ENCODE results near the gene CRTAC1.

Gene CRTAC1

DNA sequence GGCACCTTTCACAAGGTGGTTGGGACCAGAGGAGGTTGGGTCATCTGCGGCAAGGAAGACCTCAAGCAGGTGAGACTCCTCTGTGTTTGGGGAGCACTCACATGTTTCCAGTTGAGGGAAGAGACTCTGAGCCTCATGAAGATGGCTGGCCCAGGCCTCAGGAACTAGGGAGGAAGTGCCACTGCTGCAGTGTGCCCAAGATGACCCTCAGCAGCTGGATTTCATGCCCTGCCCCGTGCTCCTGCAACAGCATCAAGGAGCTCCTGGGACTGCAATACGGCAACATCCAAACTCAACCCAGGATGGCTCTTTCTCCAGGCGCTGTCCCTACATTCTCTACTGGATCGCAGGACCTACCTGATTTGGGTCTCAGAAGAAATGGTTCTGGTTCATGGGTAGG lies 106.9 kb downstream of the CRTAC1 start:
- DNase-seq (ENCODE audit: low read depth): no peak

DNA sequence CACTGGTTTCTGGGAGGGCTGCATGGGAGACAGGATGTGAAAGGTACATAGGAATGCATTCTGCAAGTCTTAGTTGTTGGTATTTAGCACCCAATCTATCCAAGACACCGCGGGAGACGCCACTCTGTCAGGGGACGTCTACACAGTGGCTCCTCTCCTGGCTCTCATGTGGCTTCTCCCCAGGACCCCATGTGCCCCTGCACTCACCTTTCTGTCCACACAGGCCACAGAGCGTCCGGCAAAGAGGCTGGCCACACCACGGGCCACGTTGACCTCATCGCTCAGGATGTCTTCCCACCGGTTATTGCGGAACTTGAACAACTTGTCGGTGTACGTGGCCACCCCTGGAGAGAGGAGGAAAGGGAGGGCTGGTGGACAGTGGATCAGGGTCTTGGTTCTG lies 107.4 kb downstream of the CRTAC1 start:
- no peak for DNase-seq (ENCODE audit: low read depth)

DNA sequence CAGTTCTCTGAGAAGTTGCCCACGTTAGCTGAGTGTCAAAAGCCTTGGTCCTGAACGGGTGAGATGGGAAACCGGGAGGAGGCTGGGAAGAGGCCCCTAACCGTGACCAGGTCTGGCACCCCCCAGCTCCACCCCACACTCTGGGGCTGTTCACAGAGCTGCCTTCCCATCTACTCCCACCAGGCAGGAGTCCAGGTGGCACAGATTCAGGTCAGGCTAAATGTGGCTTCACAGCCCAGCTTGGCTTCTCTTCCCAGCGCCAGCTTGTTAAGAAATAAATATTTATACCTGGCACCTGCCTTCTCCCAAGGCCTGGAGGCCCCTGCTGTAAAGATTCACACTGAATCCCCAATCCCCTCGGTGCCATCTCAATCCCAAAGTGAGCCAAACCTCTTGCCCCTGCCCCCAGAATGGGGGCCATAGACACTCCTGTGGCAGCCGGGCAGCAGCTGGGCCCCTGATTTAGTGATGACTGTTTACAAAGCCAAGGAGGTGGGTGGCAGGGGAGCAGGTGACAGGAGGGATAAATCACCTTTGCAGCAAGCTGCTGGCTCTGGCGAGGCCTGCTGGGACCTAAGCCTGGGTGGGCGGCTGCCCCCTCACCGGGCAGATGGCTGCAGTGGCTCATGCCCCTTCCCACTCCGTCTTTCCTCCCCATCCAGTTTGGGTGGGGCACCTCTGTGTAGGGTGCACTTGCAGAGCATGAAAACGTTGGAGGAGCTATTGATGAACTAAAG lies 108.2 kb downstream of the CRTAC1 start:
- no peak for DNase-seq (ENCODE audit: low read depth)

DNA sequence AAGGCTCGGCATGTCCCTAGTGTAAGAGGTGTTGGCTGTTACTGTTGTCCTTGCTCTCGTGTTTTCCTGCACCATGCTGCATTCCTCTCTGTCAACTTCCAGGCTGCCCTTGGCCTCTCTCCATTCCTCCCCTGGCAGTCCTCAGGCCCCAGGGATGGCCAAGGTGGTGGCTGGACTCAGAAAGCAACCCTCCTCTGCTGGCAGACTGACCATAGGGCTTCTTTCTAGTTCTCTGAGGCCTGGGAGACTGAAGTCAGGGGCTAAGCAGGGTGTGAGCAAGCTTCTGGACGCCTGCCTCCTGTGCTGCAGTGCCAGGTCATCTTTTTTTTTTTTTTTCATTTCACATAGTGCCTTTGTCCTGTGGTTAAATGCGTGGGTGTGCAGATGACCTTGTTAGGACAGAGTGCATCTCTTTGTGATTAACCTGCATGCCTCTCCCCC lies 108.8 kb downstream of the CRTAC1 start:
- DNase-seq (ENCODE audit: low read depth): no peak

DNA sequence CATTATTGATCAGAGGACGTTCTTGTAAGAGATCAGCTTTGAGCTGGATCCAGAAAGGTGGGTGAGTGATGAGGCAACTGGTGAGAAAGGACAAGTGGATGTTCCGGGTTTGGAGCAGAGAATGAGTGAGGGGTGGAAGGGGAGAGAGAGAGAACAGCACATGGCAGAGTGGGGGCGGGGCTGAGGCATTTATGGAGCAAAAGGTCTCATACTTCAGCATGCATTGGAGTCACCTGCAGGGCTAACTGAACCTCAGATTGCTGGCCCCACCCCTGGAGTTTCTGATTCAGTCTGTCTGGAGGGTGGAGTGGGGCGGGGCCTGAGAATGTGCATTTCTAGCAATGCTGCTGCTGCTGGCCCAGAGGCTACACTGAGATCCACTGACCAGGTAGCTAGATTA lies 109.6 kb downstream of the CRTAC1 start:
- no peak for DNase-seq (ENCODE audit: low read depth)

DNA sequence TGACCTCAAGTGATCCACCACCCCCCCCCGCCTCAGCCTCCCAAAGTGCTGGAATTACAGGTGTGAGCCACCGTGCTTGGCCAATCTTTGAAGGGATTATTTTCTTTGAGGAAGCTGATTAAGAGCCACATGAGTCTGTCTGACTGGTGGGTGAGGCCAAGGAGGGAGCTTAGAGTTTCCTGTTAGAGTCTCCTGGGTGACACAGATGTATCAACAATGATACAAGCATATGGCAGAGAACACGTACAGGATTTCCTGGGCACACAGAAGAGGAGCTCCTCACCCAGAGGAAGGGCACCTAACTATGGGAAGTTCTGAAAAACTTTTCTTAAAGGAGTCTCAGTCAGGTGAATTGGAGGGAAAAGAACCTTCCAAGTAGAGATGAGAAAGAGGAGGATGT lies 111.4 kb downstream of the CRTAC1 start:
- no peak for DNase-seq (ENCODE audit: low read depth)

DNA sequence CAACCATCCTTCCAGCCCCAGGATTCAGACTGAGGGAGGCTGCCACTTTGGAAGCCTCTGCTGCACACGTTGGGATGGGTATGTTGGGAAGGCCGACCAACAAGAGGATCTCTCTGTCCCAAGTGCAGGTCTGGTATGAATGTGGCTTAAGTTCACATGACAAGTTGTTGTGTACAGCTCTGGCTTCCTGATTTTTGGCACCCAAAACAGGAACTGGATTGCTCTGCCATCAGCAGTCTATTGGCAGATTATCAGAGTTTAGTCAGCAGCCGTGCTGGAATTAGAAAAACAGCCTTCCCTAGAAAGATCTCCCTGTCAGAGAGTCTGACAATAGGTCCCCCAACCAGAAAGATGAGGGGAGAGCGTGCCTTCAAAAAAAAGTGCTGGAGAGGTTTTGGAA lies 113.8 kb downstream of the CRTAC1 start:
- no peak for DNase-seq (ENCODE audit: low read depth)

DNA sequence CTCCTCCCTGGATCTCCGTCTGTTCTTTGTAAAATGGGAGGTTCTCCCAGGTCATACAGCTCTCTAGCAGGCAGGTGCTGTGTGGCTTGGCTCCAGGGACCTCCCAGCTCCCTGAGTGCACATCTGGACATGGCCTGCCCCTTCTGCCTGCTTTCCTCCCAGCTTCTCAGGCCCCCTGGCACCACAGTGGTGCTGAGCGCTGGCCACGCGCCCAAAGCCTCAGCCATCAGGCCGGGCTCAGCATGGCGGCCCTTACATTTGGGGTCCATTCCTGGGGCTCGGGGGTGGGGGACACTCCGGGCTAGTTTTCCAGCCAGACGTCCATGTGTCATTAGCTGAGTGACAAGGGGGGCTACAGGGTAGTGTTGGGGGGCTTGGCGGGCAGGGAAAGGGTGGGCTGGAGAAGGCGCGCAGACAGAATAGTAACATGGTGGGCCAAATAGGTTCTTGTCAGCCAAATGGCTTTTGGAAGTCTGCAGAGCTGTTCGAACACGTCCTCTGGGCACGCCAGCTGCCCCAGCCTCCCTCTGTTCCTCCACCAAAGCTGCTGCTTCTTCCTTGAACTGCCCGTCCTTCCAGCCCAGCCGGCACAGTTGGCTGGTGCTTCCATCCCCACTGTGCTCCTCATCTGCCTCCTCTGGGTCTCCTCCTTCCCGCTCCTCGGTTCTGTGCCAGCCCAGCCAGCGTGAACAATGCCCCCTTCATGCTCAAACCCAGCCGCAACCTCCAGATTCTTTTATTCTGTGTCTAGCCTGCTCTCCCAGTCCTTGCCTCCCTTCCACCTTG lies 114.9 kb downstream of the CRTAC1 start:
- DNase-seq (ENCODE audit: low read depth): no peak

DNA sequence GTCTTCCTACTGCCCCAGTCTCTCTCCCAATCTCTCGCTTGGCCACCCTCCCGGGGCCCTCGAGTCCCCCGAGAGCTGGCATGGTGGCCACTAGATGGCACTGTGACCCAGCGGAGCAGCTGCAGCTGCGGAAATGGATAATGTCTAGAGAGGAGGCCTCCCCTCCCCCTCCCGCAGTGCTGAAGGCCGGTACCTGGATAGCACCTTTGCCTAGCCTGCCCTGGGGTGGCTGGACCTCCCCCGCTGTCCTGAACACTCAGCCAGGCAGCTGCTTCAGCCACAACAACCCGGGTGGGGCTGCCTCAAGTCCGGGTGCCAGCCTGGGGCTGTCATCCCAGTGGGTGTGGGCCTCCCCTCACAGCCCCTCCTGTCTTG lies 115.6 kb downstream of the CRTAC1 start:
- peak; percentile 52 for DNase-seq (ENCODE audit: low read depth)

DNA sequence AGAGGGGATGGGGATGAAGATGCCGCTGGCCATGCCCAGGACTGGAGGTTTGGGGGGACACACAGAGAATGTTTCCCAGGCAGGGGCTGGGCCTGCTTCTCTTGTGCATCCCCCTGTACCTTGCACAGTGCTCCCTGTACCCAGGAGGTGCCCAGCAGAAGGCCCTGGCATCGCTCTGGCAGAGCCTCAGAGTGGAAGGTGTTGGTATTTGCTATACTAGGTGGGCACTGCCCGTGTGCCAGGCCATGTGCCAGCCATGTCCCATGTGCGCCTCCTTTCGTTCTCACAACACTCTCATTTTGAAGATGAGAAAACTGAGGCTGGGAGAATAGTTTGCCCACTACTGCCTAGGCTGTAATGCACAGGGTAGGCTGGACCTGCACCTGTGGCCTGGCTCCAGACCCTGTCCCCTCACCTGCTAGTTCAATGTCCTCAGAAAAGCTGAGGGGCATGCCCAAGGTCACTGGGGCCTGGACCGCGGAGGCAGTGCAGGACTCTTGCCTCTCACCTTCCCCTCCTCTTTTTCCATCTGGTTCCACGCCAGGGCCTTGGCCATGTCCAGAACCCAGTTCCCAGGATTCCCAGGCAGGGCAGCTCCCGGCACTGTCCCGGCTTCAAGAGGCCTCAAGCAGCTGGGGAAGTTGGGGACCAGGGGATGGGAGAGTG lies 116.1 kb downstream of the CRTAC1 start:
- no peak for DNase-seq (ENCODE audit: low read depth)

DNA sequence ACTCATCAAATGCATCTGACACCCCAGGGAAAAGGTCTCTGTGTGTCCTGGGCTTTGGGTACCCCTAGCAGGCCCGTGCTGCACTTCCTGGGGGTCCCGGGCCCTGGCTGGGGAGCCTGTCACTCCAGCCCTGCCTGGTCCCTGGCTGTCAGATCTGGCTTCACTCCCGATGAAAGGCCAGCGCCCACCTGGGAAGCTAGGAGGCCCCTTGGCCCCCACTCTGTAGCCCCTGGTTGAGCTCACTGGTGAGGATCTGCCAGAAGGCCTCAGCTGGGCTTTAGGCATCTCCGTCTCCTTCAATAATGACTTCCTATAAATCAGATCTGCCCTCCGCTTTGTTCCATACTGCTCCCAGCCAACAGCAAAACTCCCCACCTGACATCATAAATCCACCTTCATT lies 116.8 kb downstream of the CRTAC1 start:
- no peak for DNase-seq (ENCODE audit: low read depth)

DNA sequence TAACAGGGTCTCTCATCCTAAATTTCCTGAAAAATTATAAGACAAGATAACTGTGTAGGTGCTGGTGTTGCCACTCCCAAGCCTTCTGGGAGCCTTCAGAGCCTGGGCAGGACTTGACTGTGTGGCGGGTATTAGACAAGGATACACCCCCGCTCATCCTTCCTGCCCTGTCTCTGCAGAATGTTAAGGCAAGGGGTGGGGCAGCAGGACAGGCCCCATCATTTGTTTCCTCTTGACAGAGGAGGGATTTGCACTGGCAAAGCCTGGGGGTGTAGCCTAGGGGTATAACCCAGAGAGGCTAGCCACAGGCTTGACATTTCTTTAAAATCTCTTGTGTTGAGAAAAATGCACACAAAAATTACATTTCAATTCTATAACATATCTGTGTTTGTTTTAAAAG lies 117.2 kb downstream of the CRTAC1 start:
- no peak for DNase-seq (ENCODE audit: low read depth)

DNA sequence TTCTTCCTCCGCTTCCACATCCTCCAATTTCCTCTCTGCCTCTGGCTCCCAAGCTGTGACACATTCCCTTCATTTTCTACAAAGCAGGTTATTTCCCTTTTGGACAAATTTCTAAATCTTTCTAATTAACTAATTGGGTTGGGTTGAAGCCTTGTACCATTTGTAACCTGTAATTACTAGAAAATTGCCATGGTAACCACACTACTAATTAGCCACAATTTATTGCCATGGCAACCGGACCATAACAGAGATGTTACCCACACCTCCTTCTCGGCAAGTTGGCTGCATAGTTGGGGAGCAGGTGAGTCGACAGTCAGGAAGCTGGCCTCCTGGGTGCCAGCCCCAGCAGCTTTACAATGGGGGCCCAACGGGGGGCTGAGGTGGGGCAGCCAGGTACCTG lies 119.2 kb downstream of the CRTAC1 start:
- no peak for DNase-seq (ENCODE audit: low read depth)

DNA sequence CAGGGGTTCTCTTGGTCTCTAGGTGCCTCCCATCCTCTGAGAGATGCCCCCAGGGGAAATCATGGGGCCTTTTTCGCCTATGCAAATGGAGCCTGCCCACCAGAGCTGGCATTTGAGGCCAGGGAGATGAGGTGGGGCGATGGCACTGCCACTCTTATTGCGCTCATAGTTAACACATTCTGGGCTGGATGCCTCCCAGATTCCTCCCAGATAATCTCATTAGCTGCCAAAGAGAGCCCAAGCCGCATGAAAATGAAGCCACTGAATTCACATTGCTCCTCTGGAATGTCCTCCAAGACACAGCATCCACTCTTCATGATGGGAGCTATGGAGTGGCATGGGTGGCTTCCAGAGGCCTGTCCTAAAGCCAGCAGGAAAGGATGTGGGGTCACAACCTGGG lies 119.8 kb downstream of the CRTAC1 start:
- no peak for DNase-seq (ENCODE audit: low read depth)

DNA sequence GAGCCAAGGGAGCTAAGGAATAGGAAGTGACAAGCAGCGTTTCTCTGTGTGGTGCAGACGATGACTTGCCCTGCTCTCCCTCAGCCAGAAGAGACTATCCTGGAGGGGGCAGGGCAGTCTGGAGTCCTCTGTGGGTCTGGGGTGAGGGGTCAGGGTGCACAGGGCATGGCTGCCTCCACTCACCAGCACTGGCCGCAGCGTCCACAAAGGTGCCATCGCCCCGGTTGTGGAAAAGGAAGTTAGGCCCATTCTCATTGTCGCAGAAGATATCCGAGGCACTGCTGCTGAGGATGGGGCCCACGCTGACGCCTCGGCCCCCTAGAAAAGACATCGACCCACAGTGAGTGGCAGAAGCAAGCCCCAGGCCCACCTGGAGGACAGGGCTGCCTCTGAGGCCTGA lies 122.6 kb downstream of the CRTAC1 start:
- no peak for DNase-seq (ENCODE audit: low read depth)

DNA sequence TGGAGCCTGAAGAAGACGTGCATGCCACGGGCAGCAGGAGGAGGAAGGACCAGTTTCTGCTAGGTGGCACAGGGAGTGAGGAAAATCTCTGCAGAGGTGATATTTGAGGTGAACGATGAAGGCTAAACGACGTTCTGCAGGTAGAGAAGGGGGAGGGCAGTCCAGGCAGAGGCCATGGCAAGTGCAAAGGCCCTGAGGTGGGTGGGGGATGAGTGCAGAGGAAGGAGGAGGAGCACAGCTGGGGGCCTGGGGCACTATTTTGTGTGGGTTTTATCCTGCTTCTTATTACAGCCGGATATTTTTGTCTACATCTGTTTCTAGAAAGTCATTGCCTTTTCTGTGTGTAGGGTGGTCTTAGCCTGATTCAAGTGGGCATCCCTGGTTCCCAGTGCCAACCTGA lies 123.2 kb downstream of the CRTAC1 start:
- DNase-seq (ENCODE audit: low read depth): no peak

DNA sequence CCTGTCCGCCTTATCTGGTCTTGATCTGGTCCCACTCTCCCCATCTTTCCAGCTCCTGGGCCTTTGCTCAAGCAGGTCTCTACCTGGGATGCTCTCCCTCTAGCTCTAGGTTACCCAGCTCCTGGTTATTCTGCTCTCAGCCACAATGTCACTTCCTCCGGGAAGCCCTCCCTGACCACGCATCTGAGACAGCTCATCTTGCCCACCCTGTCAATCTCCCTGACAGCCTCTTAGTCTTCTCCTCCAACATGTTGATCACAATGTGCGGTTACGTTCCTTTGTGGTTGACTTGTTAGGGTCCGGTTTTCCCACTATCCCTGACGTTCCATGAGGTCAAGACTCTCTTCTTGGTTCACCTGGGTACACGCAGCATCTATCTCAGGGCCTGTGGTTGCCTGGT lies 125.1 kb downstream of the CRTAC1 start:
- DNase-seq (ENCODE audit: low read depth): no peak

DNA sequence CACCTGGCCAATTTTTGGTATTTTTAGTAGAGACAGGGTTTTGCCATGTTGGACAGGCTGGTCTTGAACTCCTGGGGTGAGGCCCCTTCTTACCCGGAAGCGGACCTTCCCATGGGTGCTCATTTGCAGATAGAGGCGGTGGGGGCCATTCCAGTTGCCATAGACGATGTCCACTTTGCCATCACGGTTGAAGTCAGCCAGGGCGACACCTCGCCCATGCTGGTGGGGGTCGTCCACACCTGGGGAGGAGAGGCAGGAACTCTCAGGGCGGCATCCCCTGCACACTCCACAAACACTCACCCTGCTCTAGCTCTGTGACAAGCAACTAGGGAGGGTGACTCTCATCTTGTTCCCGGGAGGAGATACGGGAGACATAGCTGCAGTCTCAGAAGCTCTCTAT lies 125.8 kb downstream of the CRTAC1 start:
- DNase-seq (ENCODE audit: low read depth): no peak

DNA sequence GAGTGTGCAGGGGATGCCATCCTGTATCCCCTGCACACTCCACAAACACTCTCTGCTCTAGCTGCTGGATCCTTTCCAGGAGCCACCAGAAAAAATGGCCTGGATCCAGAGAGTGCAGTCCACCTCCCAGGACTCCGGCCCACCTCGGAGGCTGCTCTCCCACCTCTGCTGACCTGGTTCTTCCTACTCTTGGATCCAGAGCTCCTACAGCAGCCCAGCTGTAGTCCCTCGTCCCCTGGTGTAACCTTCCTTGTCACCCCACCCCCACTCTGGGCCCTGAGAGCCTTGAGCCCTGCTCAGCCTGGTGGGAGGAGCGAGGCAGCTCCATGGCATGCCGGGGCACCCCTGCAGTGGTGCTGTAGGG lies 126.4 kb downstream of the CRTAC1 start:
- DNase-seq (ENCODE audit: low read depth): no peak

DNA sequence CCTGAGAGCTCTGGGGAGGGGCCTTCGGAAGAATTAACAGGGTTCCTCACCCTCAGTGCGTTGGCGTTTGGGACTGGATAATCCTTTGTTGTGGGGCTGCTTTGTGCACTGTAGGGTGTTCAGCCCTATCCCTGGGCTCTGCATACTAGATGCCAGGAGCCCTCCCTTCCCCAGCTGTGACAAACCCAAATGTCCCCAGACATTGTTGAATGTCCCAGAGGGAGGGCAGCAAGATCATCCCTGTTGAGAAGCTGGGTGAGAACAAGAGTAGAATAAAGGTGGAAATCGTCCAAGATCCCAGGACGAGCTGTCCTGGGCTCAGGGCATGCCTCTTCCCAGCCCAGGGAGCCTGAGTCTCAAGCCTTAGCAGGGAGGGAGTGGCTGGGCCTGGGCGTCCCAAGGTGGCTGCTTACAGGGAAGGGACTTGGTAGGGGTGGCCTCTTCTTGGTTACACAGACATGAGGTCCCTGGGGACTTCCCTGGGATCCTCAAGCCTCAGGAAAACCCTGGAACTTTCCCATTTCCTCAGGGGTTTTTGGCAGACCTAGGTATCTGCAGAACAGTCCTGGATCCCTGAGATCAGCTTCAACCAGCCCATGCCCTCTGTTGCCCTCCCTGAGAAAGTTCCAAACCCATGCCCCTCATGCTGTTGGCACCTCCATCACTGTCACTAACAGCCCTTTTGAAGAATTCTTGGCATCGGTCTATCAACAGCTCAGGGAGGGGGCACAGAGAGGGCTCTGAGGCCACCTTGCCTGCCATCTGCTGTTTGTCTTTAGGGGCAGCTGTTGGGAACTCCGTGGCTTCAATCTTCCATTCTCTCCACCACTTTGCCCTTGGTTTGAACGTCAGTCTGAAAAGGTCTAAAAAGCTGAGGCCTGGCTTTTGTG lies 127.0 kb downstream of the CRTAC1 start:
- no peak for DNase-seq (ENCODE audit: low read depth)

DNA sequence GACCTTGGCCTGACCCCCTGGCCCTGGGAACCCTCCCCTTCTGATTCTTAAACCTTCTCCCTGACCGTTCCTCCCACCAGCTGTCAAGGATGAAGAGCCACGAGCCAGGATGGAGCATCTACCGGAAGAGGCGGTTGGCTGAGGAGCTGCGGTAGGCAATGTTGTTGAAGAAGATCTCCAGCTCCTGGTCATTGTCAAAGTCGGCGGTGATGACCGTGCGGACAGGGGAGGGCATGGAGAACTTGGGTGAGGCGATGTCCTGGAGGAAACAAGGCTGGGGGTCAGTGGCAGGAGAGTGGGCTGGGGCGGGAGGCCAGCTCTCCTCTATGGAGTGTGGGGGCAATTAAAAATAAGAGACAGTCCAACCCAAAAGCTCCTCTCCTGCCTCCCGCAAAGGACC lies 129.0 kb downstream of the CRTAC1 start:
- DNase-seq (ENCODE audit: low read depth): no peak

DNA sequence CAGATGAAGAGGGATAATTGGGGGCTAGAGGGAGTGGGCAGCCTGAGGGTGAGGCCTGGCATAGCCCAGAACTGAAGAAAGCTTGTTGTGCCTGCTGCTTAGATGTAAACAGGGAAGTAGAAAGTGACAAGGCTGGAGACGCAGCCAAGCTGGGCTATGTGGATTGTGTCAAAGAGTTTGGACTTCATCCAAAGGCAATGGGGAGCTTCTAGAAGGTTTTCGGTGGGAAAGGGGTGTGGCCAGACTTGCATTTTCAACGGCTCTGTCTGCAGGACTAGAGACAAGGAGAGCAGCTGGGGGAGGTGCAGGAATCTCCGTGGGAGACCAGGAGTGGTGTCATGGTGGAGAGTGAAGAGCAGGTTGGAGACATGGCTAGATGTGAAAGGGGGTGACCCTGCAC lies 132.0 kb downstream of the CRTAC1 start:
- DNase-seq (ENCODE audit: low read depth): no peak
